ENCODE results near the gene MTCL1.
A peak's percentile ranks its signal among the peaks of the same experiment; 100 is the strongest.

MTCL1 gene

DNA sequence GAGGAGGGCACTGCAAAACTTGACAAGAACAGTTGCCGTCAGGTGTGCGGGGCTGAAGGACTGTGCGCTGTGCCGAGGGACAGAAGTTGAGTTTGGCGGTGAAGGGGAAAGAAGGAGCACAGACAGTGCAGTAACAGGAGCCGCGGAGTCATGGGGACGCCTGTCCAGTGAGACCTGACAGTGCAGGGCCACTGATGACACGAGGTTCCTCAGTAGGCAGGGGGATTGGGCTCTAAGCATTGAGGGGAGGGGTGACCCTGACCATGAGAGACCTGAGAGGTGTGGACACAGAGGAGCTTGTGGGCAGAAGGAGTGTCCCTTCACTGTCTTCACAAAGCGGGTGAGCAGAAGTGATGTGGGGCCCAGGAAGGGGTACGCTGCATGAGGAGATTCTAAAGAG, 104.8 kb downstream of the MTCL1 start:
- no peak overlapping the region for H3K27ac ChIP-seq
- TF ChIP-seq, protein P1, sequence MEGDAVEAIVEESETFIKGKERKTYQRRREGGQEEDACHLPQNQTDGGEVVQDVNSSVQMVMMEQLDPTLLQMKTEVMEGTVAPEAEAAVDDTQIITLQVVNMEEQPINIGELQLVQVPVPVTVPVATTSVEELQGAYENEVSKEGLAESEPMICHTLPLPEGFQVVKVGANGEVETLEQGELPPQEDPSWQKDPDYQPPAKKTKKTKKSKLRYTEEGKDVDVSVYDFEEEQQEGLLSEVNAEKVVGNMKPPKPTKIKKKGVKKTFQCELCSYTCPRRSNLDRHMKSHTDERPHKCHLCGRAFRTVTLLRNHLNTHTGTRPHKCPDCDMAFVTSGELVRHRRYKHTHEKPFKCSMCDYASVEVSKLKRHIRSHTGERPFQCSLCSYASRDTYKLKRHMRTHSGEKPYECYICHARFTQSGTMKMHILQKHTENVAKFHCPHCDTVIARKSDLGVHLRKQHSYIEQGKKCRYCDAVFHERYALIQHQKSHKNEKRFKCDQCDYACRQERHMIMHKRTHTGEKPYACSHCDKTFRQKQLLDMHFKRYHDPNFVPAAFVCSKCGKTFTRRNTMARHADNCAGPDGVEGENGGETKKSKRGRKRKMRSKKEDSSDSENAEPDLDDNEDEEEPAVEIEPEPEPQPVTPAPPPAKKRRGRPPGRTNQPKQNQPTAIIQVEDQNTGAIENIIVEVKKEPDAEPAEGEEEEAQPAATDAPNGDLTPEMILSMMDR (conservative IDR thresholded peaks at IDR 0.05) = no peak
- TF ChIP-seq ZFX (IDR thresholded peaks at IDR 0.05) = no peak

DNA sequence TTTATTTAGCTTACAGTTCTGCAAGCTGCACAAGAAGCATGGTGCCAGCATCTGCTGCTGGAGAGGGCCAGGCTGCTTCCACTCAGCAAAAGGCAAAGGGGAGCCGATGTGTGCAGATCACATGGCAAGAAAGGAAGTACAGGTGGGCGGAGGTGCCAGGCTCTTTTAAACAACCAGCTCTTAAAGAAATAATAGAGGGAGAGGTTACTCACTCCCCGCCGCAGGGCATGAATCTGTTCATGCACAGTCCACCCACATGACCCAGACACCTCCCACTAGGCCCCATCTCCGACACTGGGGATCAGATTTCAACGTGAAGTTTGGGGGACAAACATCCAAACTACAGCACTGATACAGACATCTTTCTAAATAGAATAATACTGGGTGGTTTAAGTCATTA, 105.8 kb downstream of the MTCL1 start:
- no peak overlapping the region for H3K27ac ChIP-seq
- TF ChIP-seq, protein P1 (conservative IDR thresholded peaks at IDR 0.05) = no peak

DNA sequence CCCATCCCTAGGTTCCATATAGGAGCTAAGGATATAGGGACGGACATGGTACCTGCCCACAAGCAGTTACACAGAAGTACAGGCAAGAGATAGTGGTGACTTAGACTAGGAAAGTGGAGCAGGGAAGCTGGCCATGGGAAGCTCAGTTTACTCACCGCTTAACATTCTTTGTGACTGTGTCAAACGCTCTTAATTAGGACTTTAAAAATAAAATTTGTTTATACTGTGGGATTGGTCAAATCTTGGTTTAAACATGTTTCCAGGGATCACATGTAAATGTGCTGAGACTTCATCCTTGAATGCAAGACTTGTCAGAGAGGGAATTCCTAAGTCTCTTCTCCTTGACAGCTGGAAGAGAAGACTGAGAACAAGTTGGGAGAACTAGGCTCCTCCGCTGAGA, 107.3 kb downstream of the MTCL1 start:
- H3K27ac ChIP-seq = peak overlapping the region; percentile 15
- TF ChIP-seq, protein P1 (conservative IDR thresholded peaks at IDR 0.05) = no peak
- no peak for TF ChIP-seq ZFX (IDR thresholded peaks at IDR 0.05)

DNA sequence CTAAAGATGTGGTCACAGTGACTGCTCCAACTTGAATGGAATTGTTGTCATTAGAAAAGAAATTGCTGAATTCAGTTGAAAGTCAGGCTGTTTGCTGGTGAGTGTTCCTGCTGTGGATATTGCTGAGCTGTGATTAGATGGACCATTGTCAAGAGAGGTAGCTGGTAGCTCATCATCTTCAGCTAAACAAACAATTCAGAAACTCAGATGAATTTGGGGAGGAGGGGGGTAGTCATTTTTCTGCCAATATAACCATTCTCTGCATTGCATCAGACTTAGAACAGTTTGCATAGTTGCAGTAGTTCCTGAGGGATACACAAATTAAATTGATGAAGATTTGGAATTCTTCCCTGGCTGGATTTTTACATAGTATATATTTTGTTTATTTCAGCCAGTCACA, 108.3 kb downstream of the MTCL1 start:
- H3K27ac ChIP-seq = no peak overlapping the region
- TF ChIP-seq ZFX (IDR thresholded peaks at IDR 0.05) = no peak
- TF ChIP-seq, protein P1 (conservative IDR thresholded peaks at IDR 0.05) = no peak

DNA sequence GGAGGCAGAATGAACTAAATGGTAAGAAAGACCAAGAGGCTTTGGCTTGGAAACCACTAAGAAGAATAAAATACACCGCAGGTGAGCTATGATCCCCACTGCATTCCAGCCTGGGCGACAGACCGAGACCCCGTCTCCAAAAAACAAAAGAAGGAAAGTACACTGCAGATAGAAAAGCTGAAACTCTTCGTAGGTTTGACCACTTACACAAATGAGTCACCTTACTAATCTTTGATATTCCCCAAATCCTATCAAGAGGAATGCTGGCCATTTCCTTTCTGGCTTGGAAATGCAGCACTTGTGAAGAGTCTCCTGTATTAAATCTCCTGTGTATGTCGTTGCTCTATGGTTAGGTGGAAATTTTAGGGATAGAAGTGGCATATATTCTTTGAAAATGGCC, 108.8 kb downstream of the MTCL1 start:
- peak overlapping the region; percentile 23; the same call in 1 of the 2 replicates for H3K27ac ChIP-seq
- TF ChIP-seq, protein P1 (conservative IDR thresholded peaks at IDR 0.05) = no peak
- TF ChIP-seq ZFX (IDR thresholded peaks at IDR 0.05) = no peak

DNA sequence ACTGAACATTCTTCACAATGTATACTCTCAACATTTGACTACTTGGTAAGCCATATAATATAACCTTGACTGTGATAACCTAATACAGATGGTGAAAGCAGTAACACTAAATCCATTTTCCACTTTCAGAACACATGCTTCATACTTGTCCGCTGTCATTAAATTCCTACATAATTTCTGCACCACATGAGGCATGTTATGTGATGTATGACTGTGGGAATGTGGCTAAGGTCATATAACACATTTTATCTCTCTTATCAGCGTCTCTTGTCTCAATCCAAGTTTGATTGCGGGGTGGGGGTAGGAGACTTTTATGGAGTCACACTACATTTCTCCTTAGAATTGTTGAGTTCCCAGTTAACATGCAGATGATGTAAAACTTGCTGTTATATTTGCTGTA, 110.9 kb downstream of the MTCL1 start:
- H3K27ac ChIP-seq = no peak overlapping the region
- TF ChIP-seq, protein P1 (conservative IDR thresholded peaks at IDR 0.05) = no peak
- no peak for TF ChIP-seq ZFX (IDR thresholded peaks at IDR 0.05)

DNA sequence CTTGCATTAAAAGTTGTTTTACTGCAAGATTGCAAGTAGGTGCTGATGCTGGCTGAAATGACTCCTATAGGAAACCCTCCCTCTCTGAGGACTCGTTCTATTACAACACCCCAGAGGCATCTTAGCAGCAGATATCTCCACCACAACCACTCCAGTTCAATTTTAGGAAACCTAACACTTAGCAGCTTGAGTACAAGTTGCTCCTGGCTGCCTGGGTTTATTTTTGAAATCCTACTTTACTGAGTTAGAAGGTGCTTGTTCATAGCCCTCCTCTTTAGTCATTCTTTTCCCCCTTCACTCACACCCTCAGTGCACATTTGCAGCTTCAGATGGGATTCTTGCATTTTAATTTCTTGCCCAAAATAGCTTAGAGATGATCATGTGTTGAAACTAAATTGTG, 111.5 kb downstream of the MTCL1 start:
- no peak overlapping the region for H3K27ac ChIP-seq
- TF ChIP-seq, protein P1 (conservative IDR thresholded peaks at IDR 0.05) = no peak
- no peak for TF ChIP-seq ZFX (IDR thresholded peaks at IDR 0.05)
